HepG2 (cell line): ENCODE results near the gene NRDC. TPM values are rescaled to one million over a fixed set of nuclear protein-coding genes. Genes with fewer than 3 reads are reported as not detected.

ENCODE experiments used
- ATAC-seq: fragments of 200-7000 bp; cut with Tn5 transposase; 3 replicates; pipeline ENCODE4 v1.9.1; 2020; ENCODE audit warnings: mild to moderate bottlenecking, moderate library complexity
- BruUV-seq: library from RNA; stranded (reverse); fragments of 400-500 nt; replicated peaks from 2 replicates; lab custom pipeline; 2021; lab: Mats Ljungman, UMichigan
- CTCF ChIA-PET: fragments of 300-600 bp; formaldehyde crosslinking; extraction: SDS; loops from one replicate; lab custom pipeline; 2021; ENCODE audit warnings: low total read pairs, inconsistent platforms, low intra/inter-chr PET ratio; lab: Yijun Ruan, JAX
- POLR2A ChIA-PET: fragments of 350-600 bp; sonication (Branson Sonifier 250); formaldehyde crosslinking; loops from one replicate; lab custom pipeline; 2020; ENCODE audit warnings: antibody characterized with exemption, inconsistent platforms; lab: Yijun Ruan, JAX
- DNase-seq: peaks from one replicate; pipeline ENCODE4 v3.0.0-alpha.2; 2015; ENCODE audit warnings: low spot score
- FAIRE-seq: peaks from 3 replicates; lab custom pipeline; 2011; peaks lifted over from hg19 to GRCh38; lab: Jason Lieb, UNC
- H2AFZ ChIP-seq: one replicate; pipeline ENCODE4 v1.6.1; 2011; ENCODE audit warnings: low read length, inconsistent platforms
- H3K27ac ChIP-seq: fragments of 300-600 bp; 3 replicates; pipeline ENCODE4 v1.8.0; 2011; ENCODE audit warnings: mixed run types, mild to moderate bottlenecking, mixed read lengths, low read length, inconsistent platforms; ENCODE audit not compliant: insufficient read depth; ENCODE audit errors: extremely low read length
- H3K27me3 ChIP-seq, 2 experiments: fragments of 200-600 bp in 1 of 2; 2 replicates in 1 of 2; 3 replicates in 1 of 2; pipeline versions ENCODE4 v1.6.0 to v1.8.0; 2011; ENCODE audit warnings: low read length in 2 of 2, mild to moderate bottlenecking in 2 of 2, moderate library complexity in 2 of 2, inconsistent platforms in 1 of 2; ENCODE audit not compliant: insufficient read depth in 2 of 2, control insufficient read depth in 1 of 2
- H3K36me3 ChIP-seq, 2 experiments: fragments of 200-600 bp in 1 of 2; replicated peaks in 1 of 2; 2 replicates in 1 of 2; 3 replicates in 1 of 2; pipeline versions ENCODE4 v1.5.1 to v1.8.0; 2011; ENCODE audit warnings: low read length in 2 of 2, inconsistent platforms in 1 of 2; ENCODE audit not compliant: insufficient read depth in 2 of 2, control insufficient read depth in 1 of 2
- H3K4me1 ChIP-seq: 2 replicates; pipeline ENCODE4 v1.5.1; 2012; ENCODE audit warnings: low read length, inconsistent platforms; ENCODE audit not compliant: insufficient read depth
- H3K4me2 ChIP-seq: 2 replicates; pipeline ENCODE4 v1.6.0; 2011; ENCODE audit warnings: low read depth, low read length, inconsistent platforms
- H3K4me3 ChIP-seq, 3 experiments: fragments of 200-600 bp in 1 of 3; sonication (generic), shearing (Covaris generic) in 1 of 3; replicated peaks in 1 of 3; 2 replicates each; pipeline ENCODE4 v1.5.1; 2011 to 2016; ENCODE audit warnings: low read length in 3 of 3, inconsistent platforms in 2 of 3, low read depth in 2 of 3, mild to moderate bottlenecking in 2 of 3, control low read depth in 1 of 3, mixed read lengths in 1 of 3; ENCODE audit not compliant: insufficient read depth in 1 of 3
- H3K79me2 ChIP-seq: one replicate; pipeline ENCODE4 v1.6.1; 2011; ENCODE audit warnings: low read length, inconsistent platforms; ENCODE audit not compliant: insufficient read depth
- H3K9ac ChIP-seq: 2 replicates; pipeline ENCODE4 v1.6.0; 2011; ENCODE audit warnings: mild to moderate bottlenecking, low read depth, low read length, inconsistent platforms; ENCODE audit not compliant: insufficient read depth
- H3K9me3 ChIP-seq: 2 replicates; pipeline ENCODE4 v1.5.1; 2012; ENCODE audit warnings: mild to moderate bottlenecking, low read length
- H4K20me1 ChIP-seq: 2 replicates; pipeline ENCODE4 v1.6.0; 2011; ENCODE audit warnings: inconsistent platforms, mild to moderate bottlenecking, low read length, moderate library complexity; ENCODE audit not compliant: insufficient read depth
- AGO2 ChIP-seq: fragments of 200-400 bp; formaldehyde crosslinking; optimal IDR thresholded peaks from 2 replicates; pipeline ENCODE3; 2017; ENCODE audit warnings: mild to moderate bottlenecking, low read depth, low read length, moderate library complexity
- FOSL1 ChIP-seq: sonication (generic); formaldehyde crosslinking; IDR thresholded peaks from 2 replicates; pipeline ENCODE4 v1.9.0; 2021; ENCODE audit warnings: missing genetic modification reagents, borderline replicate concordance
- MAFK ChIP-seq, 2 experiments: IDR thresholded peaks in 1 of 2; conservative IDR thresholded peaks in 1 of 2; 2 replicates each; pipeline ENCODE4 v1.6.1; 2011; ENCODE audit warnings: improper control_type of control experiment in 2 of 2, low read length in 2 of 2
- MEIS2 ChIP-seq: sonication (generic); formaldehyde crosslinking; IDR thresholded peaks from 2 replicates; pipeline ENCODE4 v1.9.0; 2021; ENCODE audit warnings: mild to moderate bottlenecking, missing genetic modification reagents
- PRDM15 ChIP-seq: sonication (generic); formaldehyde crosslinking; IDR thresholded peaks from 2 replicates; pipeline ENCODE4 v1.4.0; 2020; ENCODE audit warnings: missing genetic modification reagents
- SP2 ChIP-seq: sonication (generic); formaldehyde crosslinking; IDR thresholded peaks from 2 replicates; pipeline ENCODE4 v1.5.1; 2020; ENCODE audit warnings: mild to moderate bottlenecking, missing genetic modification reagents
- ZFAT ChIP-seq: sonication (generic); formaldehyde crosslinking; conservative IDR thresholded peaks from 2 replicates; pipeline ENCODE4 v1.8.1; 2023; ENCODE audit warnings: missing genetic modification reagents, inconsistent platforms
- in situ Hi-C: cut with HindIII; loops from 2 replicates; pipeline ENCODE4 v1.10.0; 2017; ENCODE audit warnings: low pct_unique_long_range_greater_than_20kb; ENCODE audit not compliant: extremely low pct_ligation_motif_present
- intact Hi-C: fragments of 100-400 bp; cut with micrococcal nuclease; formaldehyde crosslinking; loops from one replicate; pipeline ENCODE4 v1.10.0; 2022; ENCODE audit not compliant: unreplicated experiment
- polyA plus RNA-seq, 8 experiments: library from polyadenylated mRNA; depleted of rRNA in 3 of 8; stranded (reverse) in 7 of 8; unstranded in 1 of 8; fragments of >200 nt; fragmentation: Illumina TruSeq in 4 of 8; extraction: Trizol in 4 of 8; gene quantifications; 2 replicates each; pipeline versions ENCODE4 v1.2.1 to v1.2.3, GENCODE V29; 2011 to 2016; ENCODE audit warnings: low read depth in 4 of 8, missing spikeins in 1 of 8, mixed read lengths in 1 of 8; ENCODE audit not compliant: insufficient read depth in 1 of 8
- total RNA-seq, 5 experiments: library from RNA; depleted of rRNA; stranded (reverse); fragments of >200 nt; fragmentation: Illumina TruSeq; extraction: Trizol; gene quantifications; 2 replicates each; pipeline ENCODE4 v1.2.3, GENCODE V29; 2016; ENCODE audit warnings: low read depth in 1 of 5
- TF ChIP-seq, protein P1 (sequence below): sonication (generic); formaldehyde crosslinking; conservative IDR thresholded peaks from 2 replicates; pipeline ENCODE4 v1.8.0; 2022; ENCODE audit warnings: low read depth, missing genetic modification reagents

NRDC gene
- total and polyA plus RNA-seq, 2 of the 13 experiments (the other 11 are each of a cell fraction or from before 2014, with no cell fraction given), result 57.6 to 64.9 TPM

GRCh38 chr1:51875836-51876235, 2.7 kb downstream of the NRDC start:
- Histone ChIP-seq H3K27ac (peak overlapping the region; percentile 13), H4K20me1 (peaks cover 4% of the 10 kb centered on the region; the same call in 1 of the 2 replicates), H3K9ac (0 out of 2 replicates have a peak overlapping the region, but pooled peaks have one; percentile 23), H3K4me1 (peaks cover 43% of the 10 kb centered on the region), H2AFZ (no peak overlapping the region), H3K9me3 (no peaks in the 10 kb centered on the region), H3K4me3 (peak overlapping the region in 2 of 3 experiments; percentile 22 to 98; a peak in 1 of 6 replicates), H3K79me2 (peaks cover 62% of the 10 kb centered on the region), H3K36me3 (0 out of 5 replicates have a peak, but pooled peaks cover 0 to 4% of the 10 kb centered on the region in 2 experiments), H3K4me2 (peak overlapping the region; percentile 90), H3K27me3 (no peaks in the 10 kb centered on the region; a peak in 1 of 5 replicates)
- no peak for ATAC-seq
- ChIA-PET CTCF (no interaction called here), POLR2A (no interaction called here)
- TF ChIP-seq ZFAT (CRISPR knock-in tag) (no peak), MEIS2 (no peak), PRDM15 (CRISPR knock-in tag) (no peak), FOSL1 (CRISPR knock-in tag) (no peak), MAFK (conservative IDR thresholded peaks at IDR 0.05 in 1 of 2, IDR thresholded peaks at IDR 0.05 in 1 of 2; ENCODE audit: low read length in 2 of 2) (no peak), SP2 (CRISPR knock-in tag) (no peak), AGO2 (no peak)
- TF ChIP-seq, protein P1, sequence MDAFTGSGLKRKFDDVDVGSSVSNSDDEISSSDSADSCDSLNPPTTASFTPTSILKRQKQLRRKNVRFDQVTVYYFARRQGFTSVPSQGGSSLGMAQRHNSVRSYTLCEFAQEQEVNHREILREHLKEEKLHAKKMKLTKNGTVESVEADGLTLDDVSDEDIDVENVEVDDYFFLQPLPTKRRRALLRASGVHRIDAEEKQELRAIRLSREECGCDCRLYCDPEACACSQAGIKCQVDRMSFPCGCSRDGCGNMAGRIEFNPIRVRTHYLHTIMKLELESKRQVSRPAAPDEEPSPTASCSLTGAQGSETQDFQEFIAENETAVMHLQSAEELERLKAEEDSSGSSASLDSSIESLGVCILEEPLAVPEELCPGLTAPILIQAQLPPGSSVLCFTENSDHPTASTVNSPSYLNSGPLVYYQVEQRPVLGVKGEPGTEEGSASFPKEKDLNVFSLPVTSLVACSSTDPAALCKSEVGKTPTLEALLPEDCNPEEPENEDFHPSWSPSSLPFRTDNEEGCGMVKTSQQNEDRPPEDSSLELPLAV, result no peak
- no TSS peak for BruUV-seq
- in situ Hi-C loops, result no loop called here
- DNase-seq, result no peak
- intact Hi-C loops, result no loop called here
- FAIRE-seq, result no peak
